Left lung (tissue), 10 donors: ENCODE measurements around the gene COPZ1. TPM values are rescaled to one million over a fixed set of nuclear protein-coding genes. Genes with fewer than 3 reads are reported as not detected.

Source experiments
- ATAC-seq: fragments of 200-7000 bp; cut with Tn5 transposase; one replicate; pipeline ENCODE4 v1.9.1; 2020; ENCODE audit warnings: moderate library complexity
- DNase-seq, 4 donors: peaks; one replicate each; pipeline ENCODE4 v3.0.0-alpha.2; 2013 to 2020
- H3K27ac ChIP-seq, 2 donors: fragments of 200-600 bp; sonication (generic) in 1 of 2; one replicate each; pipeline versions ENCODE4 v1.5.0 to v1.8.0; 2020 to 2021
- H3K27me3 ChIP-seq, 2 donors: fragments of 200-600 bp; sonication (generic) in 1 of 2; one replicate each; pipeline versions ENCODE4 v1.5.0 to v1.8.0; 2020 to 2021
- H3K36me3 ChIP-seq, 2 donors: fragments of 200-600 bp; sonication (generic) in 1 of 2; one replicate each; pipeline versions ENCODE4 v1.5.0 to v1.8.0; 2020 to 2021
- H3K4me1 ChIP-seq, 2 donors: fragments of 200-600 bp; one replicate each; pipeline ENCODE4 v1.8.0; 2021
- H3K4me3 ChIP-seq, 2 donors: fragments of 200-600 bp; sonication (generic) in 1 of 2; one replicate each; pipeline versions ENCODE4 v1.5.0 to v1.8.0; 2020 to 2021; ENCODE audit warnings: mild to moderate bottlenecking in 1 of 2
- H3K9me3 ChIP-seq, 2 donors: fragments of 200-600 bp; sonication (generic) in 1 of 2; one replicate each; pipeline versions ENCODE4 v1.5.0 to v1.8.0; 2020 to 2021
- intact Hi-C, 2 donors: fragments of 100-400 bp; cut with DNase I; formaldehyde crosslinking; loops; one replicate each; pipeline versions ENCODE4 v1.11.2 to v1.14.2; 2022
- polyA plus RNA-seq, 6 donors: library from polyadenylated mRNA; unstranded; fragments of 120-200 nt; gene quantifications; one replicate each; pipeline ENCODE4 v1.2.1, GENCODE V29; 2013; ENCODE audit not compliant: insufficient read length in 6 of 6
- total RNA-seq, 2 donors: library from RNA; stranded (reverse); fragmentation: NEBNext Ultra II Directional; extraction: Animal tissue kit (Norgen Biotek cat#: 25700); gene quantifications; one replicate each; pipeline ENCODE4 v1.2.1, GENCODE V29; 2021
- TF ChIP-seq, protein P1 (sequence below), 2 donors: fragments of 200-600 bp; sonication (generic) in 1 of 2; IDR thresholded peaks; one replicate each; pipeline versions ENCODE4 v1.5.0 to v1.8.0; 2021; ENCODE audit warnings: antibody characterized with exemption in 2 of 2
- donor health status: DM: no; HTN: yes; CAD: no.
- donor health status: DM: no; HTN: no; CAD: no.

COPZ1 gene
- total and polyA plus RNA-seq, 8 donors = 157 to 232 (median 211) TPM

DNA sequence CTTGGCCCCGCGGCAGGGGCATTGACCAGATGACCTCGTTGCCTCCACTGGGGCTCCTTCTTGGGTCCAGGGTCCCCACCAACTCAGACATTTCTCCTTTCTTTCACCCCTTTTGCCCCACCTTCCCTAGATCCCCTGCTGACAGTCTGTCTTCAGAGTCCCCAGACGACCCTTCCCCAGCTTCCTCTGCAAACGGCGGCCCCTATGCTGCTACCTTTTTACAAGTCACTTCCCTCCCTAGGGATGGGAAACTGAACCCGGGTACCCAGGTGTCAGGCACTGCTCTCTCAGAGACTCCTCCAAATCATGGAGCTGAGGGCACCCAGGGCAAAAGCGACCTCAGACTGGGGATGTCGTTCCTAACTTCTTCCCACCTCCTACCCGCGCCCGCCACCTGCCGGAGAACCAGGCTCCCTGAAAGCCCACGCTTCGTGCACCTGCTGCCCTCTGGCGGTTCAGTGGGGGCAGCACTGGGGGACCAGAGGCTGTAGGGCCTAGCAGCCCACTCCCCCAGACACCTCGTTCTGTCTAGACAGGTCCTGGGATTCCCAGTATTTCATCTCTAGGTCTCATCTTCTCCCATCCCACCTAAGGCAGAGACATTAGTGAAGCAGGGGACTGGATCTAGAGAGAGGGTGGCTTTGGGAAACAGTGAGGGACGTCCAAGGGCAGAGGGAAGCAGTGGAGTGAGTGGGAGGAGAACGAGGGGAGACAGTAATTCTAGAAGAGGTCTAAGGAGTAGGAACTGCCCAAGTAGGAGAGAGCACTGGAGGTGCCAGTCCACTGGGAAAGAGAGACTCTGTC lies 54.7 kb downstream of the COPZ1 start:
- ATAC-seq (peak; percentile 93), DNase-seq (peak; percentile 76 to 98 (median 92))
- Histone ChIP-seq H3K27ac (peak overlapping the region in 1 of 2 donors; percentile 26), H3K4me1 (peaks cover 0 to 36% of the 10 kb centered on the region in 2 donors), H3K4me3 (peak overlapping the region; percentile 17 to 33), H3K27me3 (no peaks in the 10 kb centered on the region), H3K9me3 (no peaks in the 10 kb centered on the region), H3K36me3 (peaks cover 0 to 7% of the 10 kb centered on the region in 2 donors)
- intact Hi-C loops = no loop called here
- TF ChIP-seq, protein P1, sequence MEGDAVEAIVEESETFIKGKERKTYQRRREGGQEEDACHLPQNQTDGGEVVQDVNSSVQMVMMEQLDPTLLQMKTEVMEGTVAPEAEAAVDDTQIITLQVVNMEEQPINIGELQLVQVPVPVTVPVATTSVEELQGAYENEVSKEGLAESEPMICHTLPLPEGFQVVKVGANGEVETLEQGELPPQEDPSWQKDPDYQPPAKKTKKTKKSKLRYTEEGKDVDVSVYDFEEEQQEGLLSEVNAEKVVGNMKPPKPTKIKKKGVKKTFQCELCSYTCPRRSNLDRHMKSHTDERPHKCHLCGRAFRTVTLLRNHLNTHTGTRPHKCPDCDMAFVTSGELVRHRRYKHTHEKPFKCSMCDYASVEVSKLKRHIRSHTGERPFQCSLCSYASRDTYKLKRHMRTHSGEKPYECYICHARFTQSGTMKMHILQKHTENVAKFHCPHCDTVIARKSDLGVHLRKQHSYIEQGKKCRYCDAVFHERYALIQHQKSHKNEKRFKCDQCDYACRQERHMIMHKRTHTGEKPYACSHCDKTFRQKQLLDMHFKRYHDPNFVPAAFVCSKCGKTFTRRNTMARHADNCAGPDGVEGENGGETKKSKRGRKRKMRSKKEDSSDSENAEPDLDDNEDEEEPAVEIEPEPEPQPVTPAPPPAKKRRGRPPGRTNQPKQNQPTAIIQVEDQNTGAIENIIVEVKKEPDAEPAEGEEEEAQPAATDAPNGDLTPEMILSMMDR (IDR thresholded peaks at IDR 0.05) = peak; percentile 99 to 100

DNA sequence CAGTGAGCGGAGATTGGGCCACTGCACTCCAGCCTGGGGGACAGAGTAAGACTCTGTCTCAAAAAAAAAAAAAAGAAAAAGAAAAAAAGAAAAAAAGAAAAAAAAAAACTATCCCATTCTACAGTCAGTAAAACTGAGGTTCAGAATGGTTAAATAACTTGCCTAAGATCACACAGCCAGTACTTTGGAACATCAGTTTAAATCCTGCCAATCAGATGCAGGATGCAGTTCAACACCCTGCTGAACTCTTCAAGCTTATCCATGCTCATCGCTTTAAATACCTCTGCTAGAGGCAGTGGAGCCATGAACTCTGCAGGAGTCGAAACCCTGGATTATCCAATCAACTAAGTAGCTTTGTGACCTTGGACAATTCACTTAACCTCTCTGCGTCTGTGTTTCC lies 56.2 kb downstream of the COPZ1 start:
- Histone ChIP-seq H3K27me3 (no peaks in the 10 kb centered on the region), H3K4me1 (peaks cover 0 to 49% of the 10 kb centered on the region in 2 donors), H3K9me3 (no peaks in the 10 kb centered on the region), H3K4me3 (no peak overlapping the region), H3K36me3 (no peaks in the 10 kb centered on the region), H3K27ac (no peak overlapping the region)
- DNase-seq (no peak), ATAC-seq (no peak)
- intact Hi-C loops = no loop called here
- TF ChIP-seq, protein P1 (IDR thresholded peaks at IDR 0.05) = no peak

DNA sequence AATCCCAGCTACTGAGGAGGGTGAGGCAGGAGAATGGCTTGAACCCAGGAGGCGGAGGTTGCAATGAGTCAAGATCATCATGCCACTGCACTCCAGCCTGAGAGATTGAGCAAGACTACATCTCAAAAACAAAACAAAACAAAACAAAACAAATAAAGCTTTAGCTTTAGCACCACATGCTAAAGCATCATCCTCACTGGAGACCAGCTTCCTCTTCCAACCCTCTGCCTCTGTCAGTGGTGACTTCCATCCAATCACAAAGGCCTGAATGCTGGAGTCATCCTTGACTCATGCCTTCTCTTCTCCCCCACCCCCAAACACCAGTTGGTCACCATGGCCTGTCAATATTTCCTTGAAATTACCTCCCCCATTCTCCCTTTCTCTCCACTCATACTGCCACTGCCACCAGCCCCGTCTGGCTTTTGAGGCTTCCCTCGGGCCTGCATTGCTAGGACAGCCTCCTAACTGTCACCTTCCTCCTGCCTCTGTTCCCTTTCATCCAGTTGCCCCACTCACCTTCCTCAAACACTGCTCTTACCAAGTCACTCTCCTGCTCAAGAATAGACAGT lies 58.2 kb downstream of the COPZ1 start:
- H3K36me3 ChIP-seq = no peaks in the 10 kb centered on the region
- intact Hi-C loops = no loop called here
- H3K4me1 ChIP-seq = peaks cover 1 to 59% of the 10 kb centered on the region in 2 donors
- TF ChIP-seq, protein P1 (IDR thresholded peaks at IDR 0.05) = no peak
- no peaks in the 10 kb centered on the region for H3K27me3 ChIP-seq
- peak overlapping the region in 1 of 2 donors; percentile 74 for H3K27ac ChIP-seq
- no peak overlapping the region for H3K4me3 ChIP-seq
- H3K9me3 ChIP-seq = no peaks in the 10 kb centered on the region
- DNase-seq = no peak
- ATAC-seq = peak; percentile 21

DNA sequence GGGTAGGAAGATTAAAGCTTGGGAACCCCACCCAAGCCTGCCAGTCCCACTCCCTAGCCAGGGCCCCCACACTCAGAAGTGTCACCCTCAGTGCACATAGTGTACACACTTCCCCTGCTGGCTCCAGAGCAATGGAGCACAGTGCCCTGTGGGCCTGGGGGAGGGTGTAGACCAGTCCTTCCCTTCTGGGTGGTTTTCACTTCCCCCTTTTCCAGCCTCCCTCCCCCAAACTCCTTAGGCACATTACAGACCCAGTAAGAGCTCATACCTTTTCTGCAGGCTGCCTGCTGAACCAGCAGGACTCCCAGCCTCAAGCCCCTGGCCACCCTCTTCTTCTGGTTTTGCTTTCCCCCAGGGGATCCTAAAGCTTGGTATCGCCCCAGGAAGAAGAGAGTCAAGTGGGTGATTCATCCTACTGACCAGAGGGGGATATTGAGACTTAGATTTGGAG lies 59.7 kb downstream of the COPZ1 start, which contains the start of gene ZNF385A:
ZNF385A (minus strand) TSS at position 143 of the 451 bp plus-strand sequence. CDS start 219 bp downstream, outside the sequence.
- Histone ChIP-seq H3K9me3 (no peaks in the 10 kb centered on the region), H3K27me3 (no peaks in the 10 kb centered on the region), H3K36me3 (no peaks in the 10 kb centered on the region), H3K4me1 (peaks cover 3 to 53% of the 10 kb centered on the region in 2 donors), H3K27ac (peak within 1 kb of the TSS; percentile 67 to 74), H3K4me3 (peak within 1 kb of the TSS in 1 of 2 donors; percentile 24)
- peak in 1 of 4 donors; percentile 72 for DNase-seq
- TF ChIP-seq, protein P1 (IDR thresholded peaks at IDR 0.05) = no peak
- ATAC-seq = peak; percentile 45
- intact Hi-C loops = no loop called here
